NCI-H524 (cell line): Measurements from ENCODE around the gene LRRC45.
"Not testable (repeated sequence)": the region's sequence is repeated elsewhere in the genome, so short reads cannot be mapped to it uniquely, and the experiment has no call there.

Source experiments
- DNase-seq, 2 experiments: peaks; one replicate each; lab custom pipeline; 2025; lab: John Stamatoyannopoulos, UW

LRRC45 gene

GRCh38 chr17:82034371-82035011, 11.4 kb downstream of the LRRC45 start:
- no peak for DNase-seq

DNA sequence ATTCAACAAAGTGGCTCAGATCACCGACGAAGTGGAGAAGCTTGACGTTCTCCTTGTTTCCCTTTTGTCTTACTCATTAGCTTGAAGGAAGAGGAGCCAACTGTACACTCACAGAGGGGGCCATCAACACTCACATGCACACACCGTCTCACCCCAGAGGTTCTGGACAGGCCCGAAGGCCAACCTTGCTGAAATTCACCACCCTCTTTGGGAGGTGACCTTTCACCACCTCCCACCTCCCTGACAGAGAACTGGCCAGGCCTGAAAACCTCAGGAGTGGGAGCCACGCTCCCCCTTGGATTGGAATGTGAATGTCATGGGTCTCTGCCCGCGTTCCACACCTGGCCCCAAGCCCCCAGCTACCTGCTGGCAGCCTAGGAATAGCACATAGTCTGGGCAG, 12.4 kb downstream of the LRRC45 start:
- no peak for DNase-seq

DNA sequence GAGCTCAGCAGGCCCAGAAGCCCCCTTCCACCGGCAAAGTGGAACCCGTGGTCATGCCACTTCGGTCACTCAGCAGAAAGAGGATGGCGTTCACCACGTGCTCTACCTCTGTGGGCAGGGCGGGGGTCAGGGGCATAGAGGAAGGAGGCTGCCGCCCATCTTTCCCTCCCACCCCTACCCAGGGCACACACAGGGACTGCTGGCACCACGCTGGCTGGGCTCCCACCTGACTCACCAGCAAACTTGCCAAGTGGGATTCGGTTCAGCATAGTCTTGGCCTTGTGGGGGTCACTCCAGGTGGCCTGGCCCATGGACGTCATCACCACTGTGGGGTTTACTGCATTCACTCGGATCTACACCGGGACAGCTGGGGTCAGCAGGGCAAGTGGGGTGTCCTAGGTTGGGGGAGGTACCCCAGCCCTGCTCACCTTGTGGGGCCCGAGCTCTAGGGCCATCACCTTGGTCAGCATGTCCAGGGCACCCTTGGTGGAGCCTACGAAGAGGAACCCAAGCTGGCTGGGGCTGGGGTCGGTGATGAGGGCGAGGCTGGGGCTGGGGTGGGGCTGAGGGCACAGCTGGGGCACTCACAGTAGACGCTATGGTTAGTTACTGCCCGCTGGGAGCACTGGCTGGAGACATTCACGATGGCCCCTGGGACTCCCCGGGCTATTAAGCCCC, 13.0 kb downstream of the LRRC45 start:
- DNase-seq: no peak

- no peak for DNase-seq
Measured at GRCh38 chr17:82036634-82037091, 13.6 kb downstream of the LRRC45 start.

- peak; percentile 99 to 100 for DNase-seq
Measured at GRCh38 chr17:82037092-82037888, 14.2 kb downstream of the LRRC45 start, which contains the start of gene DCXR. Gene DCXR (minus strand): TSS chr17:82037697. CDS start chr17:82037682, 15 bp downstream.

GRCh38 chr17:82037889-82038195, 14.7 kb downstream of the LRRC45 start:
- DNase-seq: no peak

DNA sequence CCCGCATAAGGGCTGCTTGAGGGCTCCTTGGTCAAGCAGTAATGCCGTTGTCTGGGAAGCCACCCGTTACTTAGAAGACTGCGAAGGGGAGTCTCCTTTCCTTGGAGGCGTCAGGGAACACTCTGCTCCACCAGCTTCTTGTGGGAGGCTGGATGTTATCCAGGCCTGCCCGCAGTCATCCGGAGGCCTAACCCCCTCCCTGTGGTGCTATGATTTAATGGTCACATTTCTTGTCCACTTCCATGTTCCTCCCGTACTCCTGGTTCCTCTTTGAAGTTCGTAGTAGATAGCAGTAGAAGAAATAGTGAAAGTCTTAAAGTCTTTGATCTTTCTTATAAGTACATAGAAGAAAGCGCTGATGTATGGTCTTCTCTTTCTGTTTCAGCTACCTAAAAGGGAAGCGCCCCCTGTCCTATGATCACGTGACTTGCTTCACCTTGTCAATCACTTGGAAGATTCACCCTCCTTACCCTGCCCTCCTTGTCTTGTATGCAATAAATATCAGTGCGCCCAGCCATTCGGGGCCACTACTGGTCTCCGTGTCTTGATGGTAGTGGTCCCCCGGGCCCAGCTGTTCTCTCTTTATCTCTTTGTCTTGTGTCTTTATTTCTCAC, 15.8 kb downstream of the LRRC45 start:
- not testable (repeated sequence) for DNase-seq

DNA sequence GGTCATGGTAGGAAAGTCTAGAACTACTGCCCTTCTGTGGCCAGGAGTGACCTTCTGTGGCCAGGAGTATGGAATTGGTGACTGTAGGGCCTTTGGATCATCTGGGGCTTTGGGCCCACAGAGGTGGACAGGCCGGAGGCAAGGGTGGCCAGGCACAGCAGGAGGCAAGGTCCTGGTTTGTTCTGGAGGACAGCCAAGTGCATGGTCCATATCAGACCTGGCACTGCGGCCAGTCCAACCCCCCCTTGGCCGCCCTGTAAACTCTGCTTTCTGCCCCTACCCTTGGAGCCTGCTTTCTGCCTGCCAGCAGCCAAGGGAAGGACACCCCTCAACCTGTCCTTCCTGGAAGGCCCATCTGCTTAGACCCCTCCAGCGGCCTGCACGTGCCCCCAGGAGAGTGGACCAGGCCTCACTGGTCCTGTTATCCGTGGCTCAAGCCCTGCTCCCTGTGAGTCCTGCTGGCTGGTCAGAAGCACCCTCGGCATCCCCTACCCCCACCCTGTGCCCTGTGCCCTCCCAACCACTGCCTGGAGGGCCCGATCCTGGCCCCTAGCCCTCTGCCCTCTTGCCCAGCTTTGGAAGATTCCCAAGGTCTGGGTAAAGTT, 16.7 kb downstream of the LRRC45 start:
- no peak for DNase-seq

DNA sequence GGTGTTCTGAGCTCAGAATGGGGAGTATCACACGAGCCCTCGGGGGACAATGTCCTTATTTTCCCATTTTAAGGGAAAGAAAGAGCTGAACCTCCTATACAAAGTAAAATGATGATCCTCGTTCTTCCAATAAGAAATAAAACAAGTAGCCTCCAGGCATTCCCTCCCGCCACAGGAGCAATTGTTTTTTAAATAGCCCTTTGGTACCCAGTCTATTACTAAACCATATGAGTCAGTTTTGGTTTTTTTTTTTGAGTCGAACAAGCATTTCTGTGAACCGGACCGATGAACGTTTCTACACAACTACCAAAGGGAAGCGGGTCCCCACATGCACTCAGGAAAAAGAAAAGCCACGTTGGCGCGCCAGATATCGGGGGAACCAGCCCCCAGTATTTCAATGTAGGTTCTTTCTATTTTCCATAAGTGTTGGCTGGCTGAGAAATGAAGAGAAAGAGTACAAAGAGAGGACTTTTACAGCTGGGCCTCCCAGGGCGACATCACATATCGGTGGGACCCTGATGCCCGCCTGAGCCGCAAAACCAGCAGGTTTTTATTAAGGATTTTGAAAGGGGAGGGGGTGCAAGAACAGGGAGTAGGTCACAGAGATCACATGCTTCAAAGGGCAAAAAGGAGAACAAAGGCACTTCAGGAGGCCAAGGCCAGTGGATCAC, 18.2 kb downstream of the LRRC45 start:
- no peak for DNase-seq

DNA sequence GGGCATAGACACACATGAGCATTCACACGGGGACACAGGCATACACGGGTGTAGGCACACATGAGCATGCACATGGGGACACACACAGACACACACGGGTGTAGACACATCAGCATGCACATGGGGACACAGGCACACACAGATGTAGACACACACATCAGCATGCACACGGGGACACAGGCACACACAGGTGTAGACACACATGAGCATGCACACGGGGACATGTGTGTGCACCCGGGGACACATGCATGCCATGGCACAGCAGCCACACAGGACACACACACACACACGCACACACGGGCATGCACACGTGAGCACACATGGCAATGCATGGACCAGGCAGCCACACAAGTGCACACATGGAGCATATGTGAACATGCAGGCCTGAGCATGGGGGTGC, 19.5 kb downstream of the LRRC45 start:
- no peak for DNase-seq

DNA sequence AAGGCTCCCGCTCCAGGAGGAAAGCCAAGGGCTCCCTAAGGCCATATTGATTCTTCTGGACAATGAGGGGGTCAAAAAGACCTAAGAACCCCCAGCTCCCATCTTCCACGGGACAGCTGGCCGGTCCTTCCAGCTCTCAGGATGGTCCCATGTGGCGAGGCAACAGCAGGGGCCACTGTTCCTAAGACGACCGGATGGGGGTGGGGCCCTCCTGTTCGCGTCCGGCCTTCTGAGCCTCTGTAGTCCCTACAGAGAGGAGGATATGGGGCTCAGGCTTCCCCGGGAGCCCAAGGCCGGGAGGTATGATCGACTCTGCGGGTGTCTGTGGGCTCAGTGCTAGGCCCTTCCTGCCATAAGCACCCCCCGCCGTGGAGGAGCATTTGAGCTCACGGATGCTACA, 20.4 kb downstream of the LRRC45 start:
- no peak for DNase-seq

DNA sequence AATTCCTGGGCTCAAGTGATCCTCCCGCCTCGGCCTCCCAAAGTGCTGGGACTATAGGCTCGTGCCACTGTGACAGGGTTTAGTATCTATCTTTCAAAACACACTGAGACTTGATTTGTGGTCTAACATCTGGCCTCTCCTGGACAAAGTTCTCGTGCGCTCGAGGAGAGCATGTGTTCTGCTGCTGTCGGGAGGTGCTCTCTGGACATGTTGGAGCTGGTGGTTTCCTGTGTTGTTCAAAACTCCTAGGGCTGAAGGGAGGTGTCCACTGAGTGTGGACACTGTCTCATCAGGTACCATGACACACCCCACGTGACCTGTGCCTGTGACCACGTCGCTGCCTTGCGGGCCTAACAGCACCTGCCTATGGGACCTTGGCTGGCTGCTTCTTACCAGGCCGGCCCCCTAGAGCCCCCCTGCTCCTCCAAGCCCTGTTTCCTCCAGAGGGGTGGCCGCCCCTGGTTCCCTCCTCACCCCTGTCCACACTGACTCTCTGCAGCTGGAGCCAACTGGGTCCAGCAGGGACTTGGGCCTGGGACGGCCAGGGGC, 22.9 kb downstream of the LRRC45 start:
- DNase-seq: no peak

- DNase-seq: no peak
Measured at GRCh38 chr17:82046903-82047302, 23.8 kb downstream of the LRRC45 start.

GRCh38 chr17:82047379-82047778, 24.3 kb downstream of the LRRC45 start:
- no peak for DNase-seq

DNA sequence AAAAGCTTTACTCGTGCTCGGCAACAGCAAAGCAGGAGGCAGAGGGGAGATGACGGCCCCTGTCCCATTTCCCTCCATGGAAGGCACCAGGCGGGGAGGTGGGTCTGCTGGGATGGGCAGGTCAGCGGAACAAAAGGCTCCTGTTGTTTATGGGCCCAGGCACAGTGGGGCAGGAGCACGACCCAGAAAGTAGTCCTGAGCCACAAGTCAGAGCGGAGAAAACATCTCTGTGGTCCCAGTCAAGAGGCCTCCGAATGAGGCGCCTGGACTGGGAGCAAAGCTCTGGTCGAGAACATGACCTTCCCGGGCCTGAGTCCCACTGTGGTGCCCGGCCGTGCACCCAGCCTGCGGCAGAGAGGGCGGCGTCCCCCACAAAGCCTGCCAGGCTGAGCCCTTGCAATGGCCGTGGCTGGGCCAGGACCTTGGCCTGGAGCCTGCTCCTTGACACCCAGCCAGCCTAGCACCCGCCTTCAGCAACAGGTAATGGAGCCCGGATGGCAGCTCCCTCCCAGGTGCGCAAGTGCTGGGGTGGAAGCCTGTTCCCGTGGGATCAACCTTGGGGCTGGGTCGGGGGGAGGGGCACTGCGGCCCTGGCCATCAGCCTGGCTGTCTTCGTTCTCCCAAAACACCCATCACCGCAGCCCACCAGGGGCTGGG, 24.9 kb downstream of the LRRC45 start:
- DNase-seq: no peak

DNA sequence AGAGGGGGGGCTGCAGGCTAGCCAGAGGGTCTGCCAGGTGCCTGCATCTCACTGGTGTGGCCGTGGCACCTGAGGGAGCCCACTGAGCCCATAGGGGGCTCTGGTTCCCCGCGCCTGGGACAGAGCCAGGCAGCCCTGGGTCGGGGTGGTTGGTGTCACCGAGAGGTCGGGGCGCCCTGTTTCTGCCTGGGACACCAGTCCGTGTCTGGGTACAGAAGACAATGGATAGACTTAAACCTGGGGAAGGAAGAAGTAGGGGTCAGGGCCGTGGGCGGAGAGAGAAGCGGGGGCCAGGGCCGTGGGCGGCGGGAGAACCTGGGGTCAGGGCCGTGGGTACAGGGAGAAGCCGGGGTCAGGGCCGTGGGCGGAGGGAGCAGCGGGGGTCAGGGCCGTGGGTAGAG, 25.5 kb downstream of the LRRC45 start:
- DNase-seq: no peak

GRCh38 chr17:82049106-82049505, 26.0 kb downstream of the LRRC45 start:
- no peak for DNase-seq

GRCh38 chr17:82049521-82049971, 26.4 kb downstream of the LRRC45 start:
- no peak for DNase-seq

DNA sequence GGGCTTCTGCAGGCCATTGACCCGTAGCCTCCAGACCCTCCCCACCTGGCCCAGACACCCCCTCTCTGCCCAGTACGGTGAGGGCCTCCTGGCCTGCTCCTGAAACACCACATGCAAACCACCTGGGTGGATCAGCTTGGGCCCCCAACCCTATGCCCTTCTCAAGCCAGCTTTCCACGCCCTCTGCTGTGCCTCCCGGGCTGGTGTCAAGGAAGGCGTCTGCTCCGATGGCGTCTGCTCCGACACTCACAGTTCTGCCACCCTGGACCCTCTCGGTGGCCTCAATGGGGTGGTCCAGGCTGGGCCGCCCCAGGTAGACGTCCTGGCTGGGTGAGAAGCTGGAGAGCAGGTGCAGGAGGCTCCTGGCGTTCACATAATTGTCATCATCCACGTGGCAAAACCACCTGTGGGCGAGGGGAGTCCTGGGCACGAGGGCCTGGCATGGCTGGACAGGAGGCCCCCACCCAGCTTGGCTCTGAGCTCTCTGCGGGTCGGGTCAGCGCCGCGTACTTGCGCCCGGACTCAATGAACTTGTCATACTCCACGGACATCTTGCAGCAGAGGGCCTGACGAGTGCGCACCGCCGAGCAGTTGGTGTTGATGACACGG, 27.2 kb downstream of the LRRC45 start:
- DNase-seq: no peak
